Measurements from ENCODE around the gene STK39. TPM values are rescaled to one million over a fixed set of nuclear protein-coding genes. Genes with fewer than 3 reads are reported as not detected.

The STK39 gene
- total and polyA plus RNA-seq, 2 donors from 2014 or later, result 15.9 to 27.1 TPM

GRCh38 chr2:168147830-168148794 is 99.3 kb downstream of the STK39 start:
- Histone ChIP-seq H3K4me3 (ENCODE audit: low read length in 3 of 3) (no peak overlapping the region), H3K27ac (ENCODE audit: low read depth in 2 of 2, low read length in 2 of 2) (no peak overlapping the region), H3K27me3 (ENCODE audit: control insufficient read depth, insufficient read depth, low read length) (no peaks in the 10 kb centered on the region), H3K4me1 (ENCODE audit: control insufficient read depth in 2 of 3, insufficient read depth in 2 of 3, low read depth in 1 of 3, low read length in 3 of 3) (peaks cover 0 to 6% (median 0%) of the 10 kb centered on the region in 3 donors), H3K9ac (ENCODE audit: low read length in 3 of 3) (no peak overlapping the region), H3K36me3 (ENCODE audit: control insufficient read depth in 2 of 3, insufficient read depth in 3 of 3, low read length in 3 of 3) (no peaks in the 10 kb centered on the region), H3K9me3 (ENCODE audit: control insufficient read depth in 2 of 3, insufficient read depth in 1 of 3, low read length in 3 of 3) (no peaks in the 10 kb centered on the region)
- intact Hi-C loops (cut with DNase I), result no loop called here
- DNase-seq (no peak), FAIRE-seq (no peak)
- no peak for TF ChIP-seq CTCF (IDR thresholded peaks at IDR 0.05; ENCODE audit: borderline replicate concordance, extremely low read depth, insufficient read depth)

DNA sequence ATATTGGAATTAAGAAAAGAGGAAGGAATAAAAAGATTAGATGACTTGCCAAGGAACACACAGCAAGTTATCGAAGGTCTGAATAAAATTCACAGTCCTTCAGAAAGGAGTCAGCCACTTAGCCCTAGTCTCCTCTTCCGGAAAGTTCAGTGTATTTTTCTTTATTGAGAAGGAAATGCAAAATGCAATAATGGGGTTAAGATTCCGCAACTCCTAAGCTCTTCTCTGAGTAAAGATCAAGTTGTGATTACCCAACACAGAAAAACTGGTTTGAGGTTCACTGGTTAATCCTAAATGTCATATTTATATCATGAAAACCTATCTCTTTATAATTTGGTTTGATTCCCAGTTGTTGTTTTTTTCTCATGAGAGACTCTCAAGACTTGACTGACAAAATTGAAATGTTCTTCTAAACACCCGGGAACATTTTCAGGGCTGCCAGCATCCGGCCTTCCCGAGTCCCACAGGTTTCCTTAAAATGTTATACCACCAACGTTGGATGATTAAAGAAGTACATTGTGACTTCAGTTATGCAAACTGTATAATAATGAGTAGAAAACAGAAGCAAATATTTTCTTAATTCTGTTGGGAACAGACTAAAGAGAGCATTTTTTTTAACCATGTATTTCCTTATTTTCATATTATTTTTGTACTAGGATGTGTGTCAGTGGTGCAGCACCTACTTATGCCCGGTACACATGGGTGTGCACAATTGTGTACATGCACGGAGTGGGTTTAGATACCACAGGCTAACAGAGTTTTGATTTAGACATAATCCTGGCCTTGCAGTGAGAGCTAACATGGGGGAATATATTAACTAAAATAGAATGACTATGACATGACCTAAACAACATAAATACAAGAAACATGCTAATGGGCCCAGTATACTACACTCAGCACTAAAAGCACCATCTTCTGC is 100.2 kb downstream of the STK39 start:
- no peaks in the 10 kb centered on the region for H3K27me3 ChIP-seq (ENCODE audit: control insufficient read depth, insufficient read depth, low read length)
- H3K4me3 ChIP-seq (ENCODE audit: low read length in 3 of 3), result no peak overlapping the region
- H3K27ac ChIP-seq (ENCODE audit: low read depth in 2 of 2, low read length in 2 of 2), result no peak overlapping the region
- intact Hi-C loops (cut with DNase I), result no loop called here
- TF ChIP-seq CTCF (IDR thresholded peaks at IDR 0.05; ENCODE audit: borderline replicate concordance, extremely low read depth, insufficient read depth), result no peak
- no peak for FAIRE-seq
- no peak overlapping the region for H3K9ac ChIP-seq (ENCODE audit: low read length in 3 of 3)
- H3K9me3 ChIP-seq (ENCODE audit: control insufficient read depth in 2 of 3, insufficient read depth in 1 of 3, low read length in 3 of 3), result no peaks in the 10 kb centered on the region
- no peaks in the 10 kb centered on the region for H3K36me3 ChIP-seq (ENCODE audit: control insufficient read depth in 2 of 3, insufficient read depth in 3 of 3, low read length in 3 of 3)
- H3K4me1 ChIP-seq (ENCODE audit: control insufficient read depth in 2 of 3, insufficient read depth in 2 of 3, low read depth in 1 of 3, low read length in 3 of 3), result peaks cover 0 to 6% (median 0%) of the 10 kb centered on the region in 3 donors
- no peak for DNase-seq

DNA sequence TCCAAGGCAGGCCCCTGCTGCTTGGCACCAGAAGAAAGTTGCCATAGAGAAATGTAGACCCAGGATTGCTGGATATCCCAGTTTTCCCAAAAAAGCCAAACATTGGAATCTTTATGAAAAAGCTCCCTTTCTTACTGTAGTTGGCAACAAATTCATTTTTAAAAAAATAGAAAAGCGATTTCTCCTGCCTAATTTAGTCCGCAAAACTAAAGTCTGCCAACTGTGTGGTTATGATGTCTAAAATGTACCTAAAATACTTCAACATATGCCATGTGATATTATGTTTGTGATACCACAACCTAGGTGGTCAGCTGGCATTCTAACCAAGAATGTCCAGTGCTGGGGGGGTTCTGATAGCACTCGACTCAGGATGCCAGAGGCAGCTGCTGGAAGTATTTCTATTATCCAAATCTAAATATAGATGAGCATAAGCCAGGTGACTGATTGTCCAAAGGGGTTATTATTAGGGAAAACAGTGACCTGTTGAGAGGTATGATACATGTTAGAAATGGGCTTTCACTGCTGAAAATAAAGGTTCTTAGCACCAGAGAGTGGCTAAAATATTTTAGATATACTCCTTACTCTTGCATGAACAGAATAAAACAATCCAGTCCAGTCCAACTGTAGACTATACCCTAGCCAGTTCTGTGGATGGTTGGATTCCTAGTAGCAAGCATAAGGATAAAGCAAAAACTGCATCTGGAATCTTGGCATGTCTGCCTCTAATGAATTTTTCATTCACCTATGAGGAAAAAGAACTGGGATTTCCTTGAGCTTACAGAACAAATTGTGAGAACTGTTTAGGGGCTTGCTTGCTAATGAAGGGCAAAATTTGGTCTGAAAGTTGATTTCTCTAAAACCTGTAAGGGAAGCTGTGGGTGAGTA is 101.7 kb downstream of the STK39 start:
- no peak for DNase-seq
- H3K36me3 ChIP-seq (ENCODE audit: control insufficient read depth in 2 of 3, insufficient read depth in 3 of 3, low read length in 3 of 3), result no peaks in the 10 kb centered on the region
- no peak overlapping the region for H3K27ac ChIP-seq (ENCODE audit: low read depth in 2 of 2, low read length in 2 of 2)
- intact Hi-C loops (cut with DNase I), result no loop called here
- no peak for TF ChIP-seq CTCF (IDR thresholded peaks at IDR 0.05; ENCODE audit: borderline replicate concordance, extremely low read depth, insufficient read depth)
- peaks cover 0 to 6% (median 0%) of the 10 kb centered on the region in 3 donors for H3K4me1 ChIP-seq (ENCODE audit: control insufficient read depth in 2 of 3, insufficient read depth in 2 of 3, low read depth in 1 of 3, low read length in 3 of 3)
- H3K4me3 ChIP-seq (ENCODE audit: low read length in 3 of 3), result no peak overlapping the region
- no peak overlapping the region for H3K9ac ChIP-seq (ENCODE audit: low read length in 3 of 3)
- H3K27me3 ChIP-seq (ENCODE audit: control insufficient read depth, insufficient read depth, low read length), result no peaks in the 10 kb centered on the region
- no peaks in the 10 kb centered on the region for H3K9me3 ChIP-seq (ENCODE audit: control insufficient read depth in 2 of 3, insufficient read depth in 1 of 3, low read length in 3 of 3)
- FAIRE-seq, result no peak

Measured in kidney (tissue), 14 donors.